H1 (cell line): ENCODE measurements around the gene SOX10.

Experiments
- CTCF ChIP-seq, 3 experiments: IDR thresholded peaks; 1 replicate in 2 of 3; 2 replicates in 1 of 3; pipeline versions ENCODE4 v1.5.1 to v1.6.1; 2011; ENCODE audit warnings: low read length in 3 of 3, mild to moderate bottlenecking in 3 of 3, inconsistent platforms in 2 of 3, low read depth in 1 of 3, moderate library complexity in 1 of 3; ENCODE audit not compliant: insufficient read depth in 1 of 3; ENCODE audit errors: control extremely low read depth in 1 of 3
- RFX5 ChIP-seq: IDR thresholded peaks from 2 replicates; pipeline ENCODE4 v1.6.1; 2011; ENCODE audit warnings: low read depth, low read length, improper control_type of control experiment, borderline replicate concordance
- TEAD4 ChIP-seq: IDR thresholded peaks from 2 replicates; pipeline ENCODE4 v1.6.1; 2012; ENCODE audit warnings: low read depth, low read length, inconsistent platforms, mixed read lengths
- YY1 ChIP-seq: IDR thresholded peaks from 2 replicates; pipeline ENCODE4 v1.6.1; 2011; ENCODE audit warnings: low read depth, mild to moderate bottlenecking, low read length
- TF ChIP-seq, protein P1 (sequence below): IDR thresholded peaks from 2 replicates; pipeline ENCODE4 v1.6.1; 2012; ENCODE audit warnings: inconsistent platforms
- TF ChIP-seq, protein P2 (sequence below): IDR thresholded peaks from 2 replicates; pipeline ENCODE4 v1.6.1; 2012; ENCODE audit warnings: inconsistent platforms

DNA sequence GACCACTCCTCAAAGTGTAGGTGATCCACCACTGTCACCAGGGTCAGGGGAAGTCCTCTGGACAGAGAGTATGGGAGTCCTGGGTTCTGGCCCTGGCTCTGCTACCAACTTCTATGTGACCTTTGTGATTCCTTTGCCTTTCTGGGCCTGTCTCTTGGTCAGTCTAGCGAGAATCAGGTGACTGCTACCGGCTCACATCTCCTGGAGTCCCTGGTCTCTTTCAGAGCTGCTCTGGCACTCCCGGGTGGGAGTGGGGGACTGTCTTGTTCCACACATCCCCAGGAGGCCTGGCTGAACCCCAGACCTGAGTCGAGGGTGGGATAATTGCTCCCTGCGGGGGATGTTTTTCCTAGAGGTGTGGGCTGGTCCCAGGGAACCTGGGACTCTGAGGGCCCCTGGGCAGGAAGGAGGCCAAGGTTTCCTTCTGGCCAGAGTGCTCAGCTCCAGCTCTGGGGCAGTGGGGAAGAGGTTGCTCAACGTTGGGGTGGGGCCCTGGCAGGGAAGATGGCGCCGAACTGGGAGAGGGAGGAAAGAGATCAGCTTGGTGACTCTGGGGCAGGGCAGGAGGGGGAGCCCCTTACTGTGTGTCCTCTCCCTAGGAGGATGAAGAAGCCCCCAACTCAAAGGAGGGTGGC is 2.1 kb downstream of the SOX10 start:
- no peak for TF ChIP-seq TEAD4
- no peak for TF ChIP-seq YY1
- TF ChIP-seq, protein P1, sequence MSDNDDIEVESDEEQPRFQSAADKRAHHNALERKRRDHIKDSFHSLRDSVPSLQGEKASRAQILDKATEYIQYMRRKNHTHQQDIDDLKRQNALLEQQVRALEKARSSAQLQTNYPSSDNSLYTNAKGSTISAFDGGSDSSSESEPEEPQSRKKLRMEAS: no peak
- TF ChIP-seq, protein P2, sequence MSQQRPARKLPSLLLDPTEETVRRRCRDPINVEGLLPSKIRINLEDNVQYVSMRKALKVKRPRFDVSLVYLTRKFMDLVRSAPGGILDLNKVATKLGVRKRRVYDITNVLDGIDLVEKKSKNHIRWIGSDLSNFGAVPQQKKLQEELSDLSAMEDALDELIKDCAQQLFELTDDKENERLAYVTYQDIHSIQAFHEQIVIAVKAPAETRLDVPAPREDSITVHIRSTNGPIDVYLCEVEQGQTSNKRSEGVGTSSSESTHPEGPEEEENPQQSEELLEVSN: no peak
- no peak for TF ChIP-seq CTCF (IDR thresholded peaks at IDR 0.05; ENCODE audit: control extremely low read depth in 1 of 3, insufficient read depth in 1 of 3, low read depth in 1 of 3, low read length in 3 of 3)
- TF ChIP-seq RFX5: no peak
